Subcutaneous abdominal adipose tissue (tissue), 5 donors: ENCODE data around the gene HHLA2.

Experiments
- H3K27ac ChIP-seq: one replicate; pipeline ENCODE4 v1.7.0; 2013; ENCODE audit warnings: low read depth, mild to moderate bottlenecking, inconsistent platforms, low read length, moderate library complexity
- H3K27me3 ChIP-seq, 5 donors: one replicate each; pipeline ENCODE4 v1.7.0; 2013; ENCODE audit warnings: low read length in 5 of 5, inconsistent platforms in 1 of 5; ENCODE audit not compliant: control insufficient read depth in 5 of 5, insufficient read depth in 4 of 5
- H3K36me3 ChIP-seq, 5 donors: one replicate each; pipeline ENCODE4 v1.7.0; 2013; ENCODE audit warnings: low read length in 5 of 5; ENCODE audit not compliant: control insufficient read depth in 5 of 5, insufficient read depth in 5 of 5
- H3K4me1 ChIP-seq, 5 donors: one replicate each; pipeline ENCODE4 v1.7.0; 2013; ENCODE audit warnings: low read length in 5 of 5, mild to moderate bottlenecking in 3 of 5, moderate library complexity in 1 of 5; ENCODE audit not compliant: control insufficient read depth in 5 of 5, insufficient read depth in 5 of 5
- H3K4me3 ChIP-seq, 5 donors: one replicate each; pipeline ENCODE4 v1.7.0; 2013; ENCODE audit warnings: low read length in 5 of 5, low read depth in 1 of 5
- H3K9ac ChIP-seq, 5 donors: one replicate each; pipeline ENCODE4 v1.7.0; 2013; ENCODE audit warnings: low read length in 5 of 5, mild to moderate bottlenecking in 4 of 5, moderate library complexity in 3 of 5
- H3K9me3 ChIP-seq, 5 donors: one replicate each; pipeline ENCODE4 v1.7.0; 2013; ENCODE audit warnings: low read length in 5 of 5; ENCODE audit not compliant: control insufficient read depth in 5 of 5
- donor health status: healthy.
- donor health status: healthy.
- donor health status: healthy.
- donor health status: healthy.
- donor health status: healthy.

HHLA2 gene

GRCh38 chr3:108295421-108296175 is 750 bp upstream of the HHLA2 start:
- Histone ChIP-seq H3K27ac (no peak overlapping the region), H3K27me3 (no peaks in the 10 kb centered on the region), H3K4me1 (peaks cover 0 to 3% (median 0%) of the 10 kb centered on the region in 5 donors), H3K9me3 (no peaks in the 10 kb centered on the region), H3K4me3 (no peak overlapping the region), H3K9ac (no peak overlapping the region), H3K36me3 (no peaks in the 10 kb centered on the region)

- no peak overlapping the region for H3K27ac ChIP-seq
- no peaks in the 10 kb centered on the region for H3K27me3 ChIP-seq
- no peak overlapping the region for H3K9ac ChIP-seq
- H3K9me3 ChIP-seq: no peaks in the 10 kb centered on the region
- no peaks in the 10 kb centered on the region for H3K36me3 ChIP-seq
- H3K4me3 ChIP-seq: no peak overlapping the region
- H3K4me1 ChIP-seq: peaks cover 0 to 2% (median 0%) of the 10 kb centered on the region in 5 donors
Observed at GRCh38 chr3:108297647-108298046, 1.3 kb downstream of the HHLA2 start.

GRCh38 chr3:108298056-108298455 is 1.7 kb downstream of the HHLA2 start:
- Histone ChIP-seq H3K27ac (no peak overlapping the region), H3K9ac (no peak overlapping the region), H3K4me3 (no peak overlapping the region)

GRCh38 chr3:108300103-108300849 is 3.9 kb downstream of the HHLA2 start:
- no peaks in the 10 kb centered on the region for H3K36me3 ChIP-seq
- H3K4me3 ChIP-seq: no peak overlapping the region
- peaks cover 0 to 2% (median 0%) of the 10 kb centered on the region in 5 donors for H3K4me1 ChIP-seq
- H3K9me3 ChIP-seq: no peaks in the 10 kb centered on the region
- H3K27ac ChIP-seq: no peak overlapping the region
- H3K9ac ChIP-seq: peak overlapping the region in 1 of 5 donors; percentile 17
- no peaks in the 10 kb centered on the region for H3K27me3 ChIP-seq

More at GRCh38 chr3:108298056-108298455, 1.7 kb downstream of the HHLA2 start:
- no peaks in the 10 kb centered on the region for H3K36me3 ChIP-seq
- H3K9me3 ChIP-seq: no peaks in the 10 kb centered on the region
- peaks cover 0 to 2% (median 0%) of the 10 kb centered on the region in 5 donors for H3K4me1 ChIP-seq
- no peaks in the 10 kb centered on the region for H3K27me3 ChIP-seq

GRCh38 chr3:108301695-108302404 is 5.5 kb downstream of the HHLA2 start:
- no peak overlapping the region for H3K27ac ChIP-seq
- no peaks in the 10 kb centered on the region for H3K9me3 ChIP-seq
- H3K36me3 ChIP-seq: no peaks in the 10 kb centered on the region
- peaks cover 0 to 2% (median 0%) of the 10 kb centered on the region in 5 donors for H3K4me1 ChIP-seq
- H3K9ac ChIP-seq: no peak overlapping the region
- no peaks in the 10 kb centered on the region for H3K27me3 ChIP-seq
- H3K4me3 ChIP-seq: no peak overlapping the region

GRCh38 chr3:108302570-108302969 is 6.2 kb downstream of the HHLA2 start:
- H3K4me1 ChIP-seq: peaks cover 0 to 2% (median 0%) of the 10 kb centered on the region in 5 donors
- H3K27ac ChIP-seq: no peak overlapping the region
- no peak overlapping the region for H3K9ac ChIP-seq

GRCh38 chr3:108305484-108306172 is 9.3 kb downstream of the HHLA2 start:
- no peak overlapping the region for H3K9ac ChIP-seq
- peaks cover 0 to 2% (median 0%) of the 10 kb centered on the region in 5 donors for H3K9me3 ChIP-seq
- H3K36me3 ChIP-seq: no peaks in the 10 kb centered on the region
- H3K4me1 ChIP-seq: no peaks in the 10 kb centered on the region
- H3K4me3 ChIP-seq: no peak overlapping the region
- H3K27me3 ChIP-seq: no peaks in the 10 kb centered on the region
- no peak overlapping the region for H3K27ac ChIP-seq

More at GRCh38 chr3:108302570-108302969, 6.2 kb downstream of the HHLA2 start:
- Histone ChIP-seq H3K36me3 (no peaks in the 10 kb centered on the region), H3K27me3 (no peaks in the 10 kb centered on the region), H3K9me3 (no peaks in the 10 kb centered on the region), H3K4me3 (no peak overlapping the region)

GRCh38 chr3:108311797-108312196 is 15.4 kb downstream of the HHLA2 start:
- Histone ChIP-seq H3K27me3 (peaks cover 0 to 2% (median 0%) of the 10 kb centered on the region in 5 donors), H3K4me1 (no peaks in the 10 kb centered on the region), H3K36me3 (no peaks in the 10 kb centered on the region), H3K9me3 (peaks cover 0 to 2% (median 0%) of the 10 kb centered on the region in 5 donors), H3K9ac (no peak overlapping the region), H3K4me3 (no peak overlapping the region), H3K27ac (no peak overlapping the region)

- no peak overlapping the region for H3K4me3 ChIP-seq
- peaks cover 0 to 2% (median 0%) of the 10 kb centered on the region in 5 donors for H3K27me3 ChIP-seq
- no peaks in the 10 kb centered on the region for H3K36me3 ChIP-seq
- H3K4me1 ChIP-seq: no peaks in the 10 kb centered on the region
- no peak overlapping the region for H3K9ac ChIP-seq
- no peak overlapping the region for H3K27ac ChIP-seq
- H3K9me3 ChIP-seq: peaks cover 0 to 2% (median 0%) of the 10 kb centered on the region in 5 donors
Observed at GRCh38 chr3:108312656-108313055, 16.3 kb downstream of the HHLA2 start.
